GM23338 (cell line): ENCODE data around the gene NDUFB8. TPM values are rescaled to one million over a fixed set of nuclear protein-coding genes. Genes with fewer than 3 reads are reported as not detected.

ENCODE experiments used
- ATAC-seq: fragments of 200-7000 bp; cut with Tn5 transposase; 3 replicates; pipeline ENCODE4 v1.9.1; 2020
- DNase-seq: peaks from one replicate; pipeline ENCODE4 v3.0.0-alpha.2; 2015; ENCODE audit warnings: low spot score
- H2AFZ ChIP-seq: fragments of 200-600 bp; sonication (generic); 2 replicates; pipeline ENCODE4 v1.8.0; 2016; ENCODE audit warnings: antibody characterized with exemption, mild to moderate bottlenecking, moderate library complexity
- H3F3A ChIP-seq: fragments of 200-600 bp; sonication (generic); replicated peaks from 2 replicates; pipeline ENCODE4 v1.8.0; 2017; ENCODE audit warnings: antibody characterized with exemption, mixed run types, low read depth
- H3K27ac ChIP-seq: fragments of 200-600 bp; sonication (generic); 2 replicates; pipeline ENCODE4 v1.6.1; 2016; ENCODE audit warnings: low read depth
- H3K27me3 ChIP-seq: fragments of 200-600 bp; sonication (generic); 2 replicates; pipeline ENCODE4 v1.8.0; 2016; ENCODE audit warnings: mild to moderate bottlenecking, mixed run types, moderate library complexity; ENCODE audit not compliant: insufficient read depth
- H3K36me3 ChIP-seq: fragments of 200-600 bp; sonication (generic); 2 replicates; pipeline ENCODE4 v1.8.0; 2016; ENCODE audit warnings: mild to moderate bottlenecking; ENCODE audit not compliant: insufficient read depth
- H3K4me1 ChIP-seq: fragments of 200-600 bp; sonication (generic); 2 replicates; pipeline ENCODE4 v1.8.0; 2016; ENCODE audit warnings: mild to moderate bottlenecking, moderate library complexity; ENCODE audit not compliant: insufficient read depth
- H3K4me2 ChIP-seq: fragments of 200-600 bp; sonication (generic); 2 replicates; pipeline ENCODE4 v1.7.1; 2017; ENCODE audit warnings: mixed run types
- H3K4me3 ChIP-seq: fragments of 200-600 bp; sonication (generic); 2 replicates; pipeline ENCODE4 v1.6.1; 2016; ENCODE audit warnings: mixed run types
- H3K79me2 ChIP-seq: fragments of 200-600 bp; sonication (generic); replicated peaks from 2 replicates; pipeline ENCODE4 v1.8.0; 2017; ENCODE audit warnings: mild to moderate bottlenecking; ENCODE audit not compliant: insufficient read depth
- H3K9me2 ChIP-seq: fragments of 200-600 bp; sonication (generic); 2 replicates; pipeline ENCODE4 v1.8.0; 2017; ENCODE audit not compliant: insufficient read depth
- H4K20me1 ChIP-seq: fragments of 200-600 bp; sonication (generic); replicated peaks from 2 replicates; pipeline ENCODE4 v1.8.0; 2017; ENCODE audit warnings: mild to moderate bottlenecking; ENCODE audit not compliant: insufficient read depth
- H3K27ac Mint-ChIP-seq: 2 replicates; pipeline ENCODE4 v1.8.0; 2020; ENCODE audit warnings: inconsistent platforms, mild to moderate bottlenecking, moderate library complexity, mixed read lengths
- H3K27me3 Mint-ChIP-seq: 3 replicates; pipeline ENCODE4 v1.8.0; 2022; ENCODE audit warnings: low read depth, mild to moderate bottlenecking, moderate library complexity, mixed read lengths, inconsistent platforms; ENCODE audit not compliant: insufficient read depth, poor library complexity
- H3K36me3 Mint-ChIP-seq: 3 replicates; pipeline ENCODE4 v1.8.0; 2021; ENCODE audit warnings: low read depth, mild to moderate bottlenecking, inconsistent platforms, moderate library complexity, mixed read lengths
- H3K4me1 Mint-ChIP-seq: 3 replicates; pipeline ENCODE4 v1.8.0; 2020; ENCODE audit warnings: mild to moderate bottlenecking, inconsistent platforms, mixed read lengths
- H3K4me3 Mint-ChIP-seq: 3 replicates; pipeline ENCODE4 v1.8.0; 2021; ENCODE audit warnings: moderate library complexity, mild to moderate bottlenecking, inconsistent platforms, mixed read lengths
- H3K9me3 Mint-ChIP-seq: 3 replicates; pipeline ENCODE4 v1.8.0; 2020; ENCODE audit warnings: moderate library complexity, mild to moderate bottlenecking, inconsistent platforms, mixed read lengths
- CREB1 ChIP-seq: fragments of 250-450 bp; sonication (Bioruptor Pico); IDR thresholded peaks from 2 replicates; pipeline ENCODE4 v1.5.0; 2020; ENCODE audit warnings: low read depth, mild to moderate bottlenecking, moderate library complexity
- EZH2phosphoT487 ChIP-seq: fragments of 200-600 bp; sonication (generic); IDR thresholded peaks from one replicate; pipeline ENCODE4 v1.8.1; 2018; ENCODE audit warnings: antibody characterized with exemption; ENCODE audit not compliant: unreplicated experiment
- POLR2AphosphoS5 ChIP-seq: IDR thresholded peaks from 2 replicates; pipeline ENCODE4 v1.6.1; 2016; ENCODE audit warnings: antibody characterized with exemption, low read depth
- ZNF114 ChIP-seq: fragments of 250-450 bp; sonication (Bioruptor Pico); IDR thresholded peaks from 2 replicates; pipeline ENCODE4 v1.5.0; 2020; ENCODE audit warnings: mild to moderate bottlenecking, moderate library complexity
- polyA plus RNA-seq: library from polyadenylated mRNA; unstranded; fragments of >200 nt; fragmentation: Nextera tagmentation; extraction: Ambion mirVana; gene quantifications from 2 replicates; pipeline ENCODE4 v1.2.1, GENCODE V29; 2016
- total RNA-seq: library from RNA; depleted of rRNA; stranded (reverse); fragments of >200 nt; shearing (Covaris generic); gene quantifications from 2 replicates; pipeline ENCODE4 v1.2.3, GENCODE V29; 2014
- TF ChIP-seq, protein P1 (sequence below), 2 experiments: fragments of 200-600 bp in 1 of 2; sonication (generic) in 1 of 2; conservative IDR thresholded peaks; 2 replicates each; pipeline versions ENCODE4 v1.5.1 to v1.6.1; 2016 to 2017; ENCODE audit warnings: antibody characterized with exemption in 2 of 2, low read depth in 2 of 2, mild to moderate bottlenecking in 2 of 2, moderate library complexity in 1 of 2
- TF ChIP-seq, protein P2 (sequence below): IDR thresholded peaks from one replicate; pipeline ENCODE4 v1.6.1; 2018; ENCODE audit warnings: antibody characterized with exemption; ENCODE audit not compliant: unreplicated experiment

The NDUFB8 gene
- total and polyA plus RNA-seq, 2 experiments from 2014 or later, result 131 to 464 TPM

DNA sequence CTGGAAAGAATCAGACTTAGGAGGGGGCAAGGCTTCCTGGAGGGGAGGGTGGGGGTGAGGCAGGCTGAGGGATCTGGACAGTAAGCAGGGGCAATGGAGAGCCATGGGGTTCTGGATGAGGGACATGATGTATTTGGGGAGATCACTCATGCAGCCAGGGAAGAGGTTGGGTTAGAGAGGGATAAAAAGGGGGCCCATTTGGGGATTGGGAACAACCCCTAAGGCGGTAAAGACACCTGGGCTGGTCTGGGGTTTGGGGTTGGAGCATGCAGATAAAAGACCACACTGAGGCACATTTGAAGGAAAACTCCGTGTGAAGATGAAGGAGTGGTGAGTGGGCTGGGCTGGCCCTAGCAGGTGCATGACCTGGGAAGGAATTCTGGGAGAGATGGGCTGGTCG lies 36.9 kb upstream of the NDUFB8 start (continued):
- TF ChIP-seq, protein P1, sequence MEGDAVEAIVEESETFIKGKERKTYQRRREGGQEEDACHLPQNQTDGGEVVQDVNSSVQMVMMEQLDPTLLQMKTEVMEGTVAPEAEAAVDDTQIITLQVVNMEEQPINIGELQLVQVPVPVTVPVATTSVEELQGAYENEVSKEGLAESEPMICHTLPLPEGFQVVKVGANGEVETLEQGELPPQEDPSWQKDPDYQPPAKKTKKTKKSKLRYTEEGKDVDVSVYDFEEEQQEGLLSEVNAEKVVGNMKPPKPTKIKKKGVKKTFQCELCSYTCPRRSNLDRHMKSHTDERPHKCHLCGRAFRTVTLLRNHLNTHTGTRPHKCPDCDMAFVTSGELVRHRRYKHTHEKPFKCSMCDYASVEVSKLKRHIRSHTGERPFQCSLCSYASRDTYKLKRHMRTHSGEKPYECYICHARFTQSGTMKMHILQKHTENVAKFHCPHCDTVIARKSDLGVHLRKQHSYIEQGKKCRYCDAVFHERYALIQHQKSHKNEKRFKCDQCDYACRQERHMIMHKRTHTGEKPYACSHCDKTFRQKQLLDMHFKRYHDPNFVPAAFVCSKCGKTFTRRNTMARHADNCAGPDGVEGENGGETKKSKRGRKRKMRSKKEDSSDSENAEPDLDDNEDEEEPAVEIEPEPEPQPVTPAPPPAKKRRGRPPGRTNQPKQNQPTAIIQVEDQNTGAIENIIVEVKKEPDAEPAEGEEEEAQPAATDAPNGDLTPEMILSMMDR (conservative IDR thresholded peaks at IDR 0.05; ENCODE audit: low read depth in 2 of 2), result no peak
- TF ChIP-seq ZNF114 (CRISPR knock-in tag), result no peak

DNA sequence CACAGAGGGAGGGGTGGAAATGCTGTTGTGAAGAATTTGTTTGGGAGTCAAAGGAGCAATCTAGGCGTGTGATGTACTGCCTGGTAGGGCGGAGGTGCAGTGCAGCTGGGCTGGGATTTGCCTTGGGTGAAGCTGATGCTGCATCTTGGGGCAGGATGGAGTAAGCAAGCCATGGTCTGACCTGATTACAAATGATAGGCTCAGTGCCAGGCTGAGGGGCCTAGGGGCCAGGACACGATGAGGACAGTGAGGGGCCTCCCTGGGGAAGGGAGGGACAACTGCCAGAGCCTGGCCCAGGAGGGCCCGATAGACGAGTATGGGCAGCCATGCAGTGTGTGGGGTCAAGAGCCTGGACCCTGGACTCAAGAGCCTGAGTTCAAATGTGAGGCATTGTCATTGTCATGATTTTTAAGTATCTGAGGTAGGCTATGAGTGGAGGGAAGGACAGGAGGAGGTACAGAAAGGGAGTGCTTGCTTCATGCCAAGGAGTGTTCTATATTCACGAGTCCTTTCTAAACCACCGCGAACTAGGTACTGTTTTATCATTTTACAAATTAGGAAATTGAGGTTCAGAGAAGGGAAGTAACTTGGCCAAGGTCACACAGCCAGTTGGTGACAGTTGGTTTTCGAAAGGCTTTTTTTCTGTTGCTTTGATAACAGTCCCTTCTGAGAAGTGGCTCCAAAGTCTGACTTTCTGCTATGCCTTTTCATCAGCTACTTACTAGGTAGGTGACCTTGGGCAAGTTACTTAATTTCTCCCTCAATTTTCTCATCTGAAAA lies 35.7 kb upstream of the NDUFB8 start:
- H3K4me2 ChIP-seq, result no peak overlapping the region
- Mint-ChIP-seq H3K36me3 (no peaks in the 10 kb centered on the region), H3K4me1 (peaks cover 5% of the 10 kb centered on the region; the same call in 2 of the 3 replicates), H3K9me3 (peaks cover 3% of the 10 kb centered on the region; the same call in 2 of the 3 replicates), H3K4me3 (no peak overlapping the region), H3K27me3 (peaks cover 40% of the 10 kb centered on the region), H3K27ac (no peak overlapping the region)
- H3K27ac ChIP-seq, result no peak overlapping the region
- H3K4me3 ChIP-seq, result no peak overlapping the region
- H3F3A ChIP-seq, result 0 out of 2 replicates have a peak, but pooled peaks cover 10% of the 10 kb centered on the region
- H3K4me1 ChIP-seq, result no peaks in the 10 kb centered on the region; the same call in 1 of the 2 replicates
- no peak overlapping the region for H2AFZ ChIP-seq
- DNase-seq (no peak), ATAC-seq (no peak)
- H4K20me1 ChIP-seq, result 0 out of 2 replicates have a peak, but pooled peaks cover 3% of the 10 kb centered on the region
- peaks cover 64% of the 10 kb centered on the region for H3K27me3 ChIP-seq
- no peaks in the 10 kb centered on the region for H3K79me2 ChIP-seq
- no peaks in the 10 kb centered on the region for H3K9me2 ChIP-seq
- TF ChIP-seq CREB1 (CRISPR knock-in tag), result no peak
- no peak for TF ChIP-seq EZH2phosphoT487
- TF ChIP-seq, protein P2, sequence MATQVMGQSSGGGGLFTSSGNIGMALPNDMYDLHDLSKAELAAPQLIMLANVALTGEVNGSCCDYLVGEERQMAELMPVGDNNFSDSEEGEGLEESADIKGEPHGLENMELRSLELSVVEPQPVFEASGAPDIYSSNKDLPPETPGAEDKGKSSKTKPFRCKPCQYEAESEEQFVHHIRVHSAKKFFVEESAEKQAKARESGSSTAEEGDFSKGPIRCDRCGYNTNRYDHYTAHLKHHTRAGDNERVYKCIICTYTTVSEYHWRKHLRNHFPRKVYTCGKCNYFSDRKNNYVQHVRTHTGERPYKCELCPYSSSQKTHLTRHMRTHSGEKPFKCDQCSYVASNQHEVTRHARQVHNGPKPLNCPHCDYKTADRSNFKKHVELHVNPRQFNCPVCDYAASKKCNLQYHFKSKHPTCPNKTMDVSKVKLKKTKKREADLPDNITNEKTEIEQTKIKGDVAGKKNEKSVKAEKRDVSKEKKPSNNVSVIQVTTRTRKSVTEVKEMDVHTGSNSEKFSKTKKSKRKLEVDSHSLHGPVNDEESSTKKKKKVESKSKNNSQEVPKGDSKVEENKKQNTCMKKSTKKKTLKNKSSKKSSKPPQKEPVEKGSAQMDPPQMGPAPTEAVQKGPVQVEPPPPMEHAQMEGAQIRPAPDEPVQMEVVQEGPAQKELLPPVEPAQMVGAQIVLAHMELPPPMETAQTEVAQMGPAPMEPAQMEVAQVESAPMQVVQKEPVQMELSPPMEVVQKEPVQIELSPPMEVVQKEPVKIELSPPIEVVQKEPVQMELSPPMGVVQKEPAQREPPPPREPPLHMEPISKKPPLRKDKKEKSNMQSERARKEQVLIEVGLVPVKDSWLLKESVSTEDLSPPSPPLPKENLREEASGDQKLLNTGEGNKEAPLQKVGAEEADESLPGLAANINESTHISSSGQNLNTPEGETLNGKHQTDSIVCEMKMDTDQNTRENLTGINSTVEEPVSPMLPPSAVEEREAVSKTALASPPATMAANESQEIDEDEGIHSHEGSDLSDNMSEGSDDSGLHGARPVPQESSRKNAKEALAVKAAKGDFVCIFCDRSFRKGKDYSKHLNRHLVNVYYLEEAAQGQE, result no peak
- TF ChIP-seq POLR2AphosphoS5, result no peak
- no peaks in the 10 kb centered on the region for H3K36me3 ChIP-seq
